Cardiac muscle cell (in vitro differentiated cells and primary cell): ENCODE results near the gene GEMIN2. TPM values are rescaled to one million over a fixed set of nuclear protein-coding genes. Genes with fewer than 3 reads are reported as not detected.
"Not testable (repeated sequence)": the region's sequence is repeated elsewhere in the genome, so short reads cannot be mapped to it uniquely, and the experiment has no call there.

Experiments used
- DNase-seq, 2 donors: peaks; one replicate each; pipeline versions ENCODE4 v3.0.0 to v3.0.0-alpha.2; 2010 to 2017; ENCODE audit warnings: low read depth in 1 of 2, low spot score in 1 of 2
- H3K27ac ChIP-seq: fragments of 200-600 bp; sonication (generic); 2 replicates; pipeline ENCODE4 v1.5.1; 2016
- H3K27me3 ChIP-seq: fragments of 200-600 bp; sonication (generic); 2 replicates; pipeline ENCODE4 v1.6.0; 2016; ENCODE audit warnings: control low read depth
- H3K36me3 ChIP-seq: fragments of 200-600 bp; sonication (generic); 2 replicates; pipeline ENCODE4 v1.5.1; 2016; ENCODE audit warnings: control low read depth
- H3K4me1 ChIP-seq: fragments of 200-600 bp; sonication (generic); 2 replicates; pipeline ENCODE4 v1.8.1; 2017; ENCODE audit warnings: low read depth, mild to moderate bottlenecking, mixed run types
- H3K4me3 ChIP-seq: fragments of 200-600 bp; sonication (generic); 2 replicates; pipeline ENCODE4 v1.5.1; 2016; ENCODE audit warnings: mild to moderate bottlenecking
- H3K9me3 ChIP-seq: fragments of 200-600 bp; sonication (generic); 2 replicates; pipeline ENCODE4 v1.5.1; 2017; ENCODE audit warnings: low read depth, mild to moderate bottlenecking, control low read depth
- polyA plus RNA-seq: library from polyadenylated mRNA; unstranded; fragments of >200 nt; fragmentation: Nextera tagmentation; extraction: Ambion mirVana; gene quantifications from 2 replicates; pipeline ENCODE4 v1.2.1, GENCODE V29; 2016
- total RNA-seq: library from RNA; depleted of rRNA; stranded (reverse); fragments of >200 nt; gene quantifications from 2 replicates; pipeline ENCODE4 v1.2.3, GENCODE V29; 2016
- TF ChIP-seq, protein P1 (sequence below): IDR thresholded peaks from 2 replicates; pipeline ENCODE4 v1.5.1; 2012; ENCODE audit warnings: low read depth, mild to moderate bottlenecking, low read length

The GEMIN2 gene
- total and polyA plus RNA-seq, 2 experiments from 2014 or later: 26.0 to 27.0 TPM

- DNase-seq: peak; percentile 2 to 61
- Histone ChIP-seq H3K4me1 (peaks cover 21% of the 10 kb centered on the region), H3K36me3 (peaks cover 33% of the 10 kb centered on the region), H3K4me3 (no peak overlapping the region), H3K27me3 (no peaks in the 10 kb centered on the region), H3K27ac (peak overlapping the region; percentile 45), H3K9me3 (no peaks in the 10 kb centered on the region)
- TF ChIP-seq, protein P1, sequence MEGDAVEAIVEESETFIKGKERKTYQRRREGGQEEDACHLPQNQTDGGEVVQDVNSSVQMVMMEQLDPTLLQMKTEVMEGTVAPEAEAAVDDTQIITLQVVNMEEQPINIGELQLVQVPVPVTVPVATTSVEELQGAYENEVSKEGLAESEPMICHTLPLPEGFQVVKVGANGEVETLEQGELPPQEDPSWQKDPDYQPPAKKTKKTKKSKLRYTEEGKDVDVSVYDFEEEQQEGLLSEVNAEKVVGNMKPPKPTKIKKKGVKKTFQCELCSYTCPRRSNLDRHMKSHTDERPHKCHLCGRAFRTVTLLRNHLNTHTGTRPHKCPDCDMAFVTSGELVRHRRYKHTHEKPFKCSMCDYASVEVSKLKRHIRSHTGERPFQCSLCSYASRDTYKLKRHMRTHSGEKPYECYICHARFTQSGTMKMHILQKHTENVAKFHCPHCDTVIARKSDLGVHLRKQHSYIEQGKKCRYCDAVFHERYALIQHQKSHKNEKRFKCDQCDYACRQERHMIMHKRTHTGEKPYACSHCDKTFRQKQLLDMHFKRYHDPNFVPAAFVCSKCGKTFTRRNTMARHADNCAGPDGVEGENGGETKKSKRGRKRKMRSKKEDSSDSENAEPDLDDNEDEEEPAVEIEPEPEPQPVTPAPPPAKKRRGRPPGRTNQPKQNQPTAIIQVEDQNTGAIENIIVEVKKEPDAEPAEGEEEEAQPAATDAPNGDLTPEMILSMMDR: no peak
These were observed 17.0 kb upstream of the GEMIN2 start for GRCh38 chr14:39097159-39097558.

DNA sequence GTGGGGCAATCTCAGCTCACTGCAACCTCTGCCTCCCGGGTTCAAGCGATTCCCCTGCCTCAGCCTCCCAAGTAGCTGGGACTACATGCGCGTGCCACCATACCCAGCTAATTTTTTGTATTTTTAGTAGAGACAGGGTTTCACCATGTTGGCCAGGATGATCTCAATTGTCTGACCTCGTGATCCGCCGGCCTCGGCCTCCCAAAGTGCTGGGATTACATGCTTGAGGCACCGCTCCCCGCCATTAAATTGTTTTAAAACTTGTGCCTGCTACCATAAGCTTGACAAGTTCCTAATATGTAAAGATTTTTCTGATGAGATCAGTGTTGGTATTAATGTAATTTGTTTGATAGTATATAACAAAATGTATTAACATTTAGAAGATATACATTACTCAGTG is 14.9 kb upstream of the GEMIN2 start:
- H3K27ac ChIP-seq, DNase-seq, H3K27me3 ChIP-seq, H3K9me3 ChIP-seq, H3K4me3 ChIP-seq: not testable (repeated sequence)
- Histone ChIP-seq H3K4me1 (peaks cover 24% of the 10 kb centered on the region), H3K36me3 (peaks cover 16% of the 10 kb centered on the region)

- DNase-seq: no peak
- Histone ChIP-seq H3K36me3 (peaks cover 12% of the 10 kb centered on the region), H3K27ac (no peak overlapping the region), H3K27me3 (no peaks in the 10 kb centered on the region), H3K4me3 (no peak overlapping the region), H3K9me3 (no peaks in the 10 kb centered on the region), H3K4me1 (peaks cover 24% of the 10 kb centered on the region)
- TF ChIP-seq, protein P1: no peak
These were observed 14.4 kb upstream of the GEMIN2 start for GRCh38 chr14:39099748-39100147.

DNA sequence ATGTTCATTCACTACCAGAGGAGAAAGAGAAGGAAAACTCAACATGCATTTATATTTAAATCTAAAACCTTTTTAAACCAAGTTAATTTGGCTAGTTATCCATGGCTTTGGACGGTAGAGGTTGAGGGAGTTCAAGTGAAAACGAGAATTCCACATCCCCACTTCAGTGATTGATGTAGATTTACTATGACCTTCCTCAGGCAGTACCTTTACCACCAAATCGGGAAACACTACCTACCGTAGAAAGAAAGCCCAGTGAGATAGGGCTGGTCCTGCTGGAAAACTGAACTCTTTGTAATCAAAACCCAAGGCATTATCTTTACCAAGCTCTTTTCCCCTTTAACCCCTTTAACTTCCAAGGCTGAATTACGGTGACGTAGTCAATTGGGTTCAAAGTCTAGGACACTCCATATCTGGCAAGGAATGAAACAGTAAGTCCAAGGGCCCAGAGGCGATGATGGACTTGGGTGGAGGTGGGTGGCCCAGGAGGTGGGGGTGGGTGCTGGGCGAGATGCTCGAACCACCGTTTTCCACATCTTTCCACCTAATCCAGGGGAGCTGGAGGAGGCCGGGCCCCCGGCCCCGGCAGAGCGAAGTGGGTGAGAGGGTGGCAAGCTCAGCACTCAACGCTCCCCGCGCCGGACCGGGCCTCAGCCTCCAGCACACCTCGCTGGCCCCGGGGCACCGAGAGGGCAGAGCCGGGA is 11.7 kb upstream of the GEMIN2 start:
- peaks cover 19% of the 10 kb centered on the region for H3K4me1 ChIP-seq
- TF ChIP-seq, protein P1: no peak
- peak overlapping the region; percentile 55 for H3K4me3 ChIP-seq
- no peaks in the 10 kb centered on the region for H3K36me3 ChIP-seq
- peak overlapping the region; percentile 96 for H3K27ac ChIP-seq
- no peaks in the 10 kb centered on the region for H3K27me3 ChIP-seq
- DNase-seq: peak in 1 of 2 donors; percentile 57
- no peaks in the 10 kb centered on the region for H3K9me3 ChIP-seq

- H3K9me3 ChIP-seq: no peaks in the 10 kb centered on the region
- peak within 1 kb of the TSS; percentile 96 for H3K27ac ChIP-seq
- H3K4me3 ChIP-seq: peak within 1 kb of the TSS; percentile 55
- DNase-seq: peak; percentile 93 to 95
- no peaks in the 10 kb centered on the region for H3K27me3 ChIP-seq
- H3K4me1 ChIP-seq: peaks cover 11% of the 10 kb centered on the region
- TF ChIP-seq, protein P1: no peak
- no peaks in the 10 kb centered on the region for H3K36me3 ChIP-seq
These were observed 10.9 kb upstream of the GEMIN2 start, which contains the start of gene SEC23A for GRCh38 chr14:39102969-39103957. Gene SEC23A, minus strand, starts transcription at chr14:39103235. Its CDS starts 7,117 bp downstream, at chr14:39096118.

- peak overlapping the region; percentile 55 for H3K4me3 ChIP-seq
- not testable (repeated sequence) for H3K4me1 ChIP-seq, H3K27me3 ChIP-seq, H3K36me3 ChIP-seq, DNase-seq, H3K9me3 ChIP-seq
- peak overlapping the region; percentile 96 for H3K27ac ChIP-seq
These were observed 9.9 kb upstream of the GEMIN2 start for GRCh38 chr14:39104078-39104801.
